ENCODE data around the gene ISLR2. TPM values are rescaled to one million over a fixed set of nuclear protein-coding genes. Genes with fewer than 3 reads are reported as not detected.

Gene ISLR2
- total and polyA plus RNA-seq, 8 donors = 0.19 to 4.4 (median 0.30) TPM; not detected in 3

DNA sequence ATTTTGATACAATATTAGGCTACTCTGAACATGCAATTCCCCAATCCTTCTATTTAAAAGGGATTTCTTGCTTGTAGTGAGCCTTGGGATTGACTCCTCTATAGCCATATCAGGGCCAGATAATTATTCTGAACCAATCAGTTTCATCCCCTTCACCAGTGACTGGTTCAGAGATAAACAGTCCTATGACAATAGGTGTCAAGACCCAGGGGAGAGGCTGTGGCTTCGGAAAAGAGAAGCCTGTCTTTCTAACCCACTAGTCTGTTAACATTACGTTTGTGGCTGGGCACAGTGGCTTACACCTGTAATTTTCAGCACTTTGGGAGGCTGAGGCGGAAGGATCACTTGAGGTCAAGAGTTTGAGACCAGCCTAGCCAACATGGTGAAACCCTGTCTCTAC is 6.2 kb upstream of the ISLR2 start:
- Histone ChIP-seq H3K4me3 (no peak overlapping the region), H3K36me3 (no peaks in the 10 kb centered on the region), H3K9me3 (no peaks in the 10 kb centered on the region), H3K27me3 (peaks cover 10 to 97% (median 52%) of the 10 kb centered on the region in 3 donors), H3K4me1 (peaks cover 20 to 21% (median 20%) of the 10 kb centered on the region in 4 donors), H3K27ac (no peak overlapping the region)
- WGBS, 5 donors = 52 to 75% (median 57%) methylated on average over 2 to 3 of the region's 3 CpGs
- intact Hi-C loops (cut with DNase I; ENCODE audit: low total_unique reads) = no loop called here
- no peak for DNase-seq
- no peak for TF ChIP-seq POLR2A (IDR thresholded peaks at IDR 0.05)
- TF ChIP-seq, protein P1, sequence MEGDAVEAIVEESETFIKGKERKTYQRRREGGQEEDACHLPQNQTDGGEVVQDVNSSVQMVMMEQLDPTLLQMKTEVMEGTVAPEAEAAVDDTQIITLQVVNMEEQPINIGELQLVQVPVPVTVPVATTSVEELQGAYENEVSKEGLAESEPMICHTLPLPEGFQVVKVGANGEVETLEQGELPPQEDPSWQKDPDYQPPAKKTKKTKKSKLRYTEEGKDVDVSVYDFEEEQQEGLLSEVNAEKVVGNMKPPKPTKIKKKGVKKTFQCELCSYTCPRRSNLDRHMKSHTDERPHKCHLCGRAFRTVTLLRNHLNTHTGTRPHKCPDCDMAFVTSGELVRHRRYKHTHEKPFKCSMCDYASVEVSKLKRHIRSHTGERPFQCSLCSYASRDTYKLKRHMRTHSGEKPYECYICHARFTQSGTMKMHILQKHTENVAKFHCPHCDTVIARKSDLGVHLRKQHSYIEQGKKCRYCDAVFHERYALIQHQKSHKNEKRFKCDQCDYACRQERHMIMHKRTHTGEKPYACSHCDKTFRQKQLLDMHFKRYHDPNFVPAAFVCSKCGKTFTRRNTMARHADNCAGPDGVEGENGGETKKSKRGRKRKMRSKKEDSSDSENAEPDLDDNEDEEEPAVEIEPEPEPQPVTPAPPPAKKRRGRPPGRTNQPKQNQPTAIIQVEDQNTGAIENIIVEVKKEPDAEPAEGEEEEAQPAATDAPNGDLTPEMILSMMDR (IDR thresholded peaks at IDR 0.05) = no peak
- no peak for TF ChIP-seq POLR2AphosphoS5 (IDR thresholded peaks at IDR 0.05)
- no peak for TF ChIP-seq EP300 (IDR thresholded peaks at IDR 0.05)

- 62 to 67% (median 64%) methylated on average over 7 of the region's 7 CpGs for WGBS, 5 donors
- H3K27me3 ChIP-seq = peaks cover 16 to 100% (median 58%) of the 10 kb centered on the region in 3 donors
- peaks cover 25 to 27% (median 26%) of the 10 kb centered on the region in 4 donors for H3K4me1 ChIP-seq
- no peaks in the 10 kb centered on the region for H3K9me3 ChIP-seq
- no peak overlapping the region for H3K27ac ChIP-seq
- no peak for TF ChIP-seq EP300 (IDR thresholded peaks at IDR 0.05)
- TF ChIP-seq, protein P1 (IDR thresholded peaks at IDR 0.05) = no peak
- TF ChIP-seq POLR2A (IDR thresholded peaks at IDR 0.05) = no peak
- no peak for TF ChIP-seq POLR2AphosphoS5 (IDR thresholded peaks at IDR 0.05)
- intact Hi-C loops (cut with DNase I; ENCODE audit: low total_unique reads) = loop anchor here (5.0 kb wide), 2 partner anchors 183 to 198 kb away; no protein-coding TSS in a partner anchor
- H3K36me3 ChIP-seq = no peaks in the 10 kb centered on the region
- H3K4me3 ChIP-seq = no peak overlapping the region
- DNase-seq = no peak
Measured at GRCh38 chr15:74124759-74125158, 5.6 kb upstream of the ISLR2 start.

- H3K27me3 ChIP-seq = peaks cover 38 to 100% (median 76%) of the 10 kb centered on the region in 3 donors
- 7 to 9% (median 8%) methylated on average over 38 to 44 of the region's 44 CpGs for WGBS, 5 donors
- TF ChIP-seq, protein P1 (IDR thresholded peaks at IDR 0.05) = peak in 5 of 7 experiments; percentile 90 to 98 (median 95)
- TF ChIP-seq POLR2AphosphoS5 (IDR thresholded peaks at IDR 0.05) (peak in 1 of 3 donors; percentile 38), EP300 (IDR thresholded peaks at IDR 0.05) (no peak)
- H3K36me3 ChIP-seq = no peaks in the 10 kb centered on the region
- intact Hi-C loops (cut with DNase I; ENCODE audit: low total_unique reads) = loop anchor here (5.0 kb wide), 2 partner anchors 180 to 195 kb away; no protein-coding TSS in a partner anchor
- no peaks in the 10 kb centered on the region for H3K9me3 ChIP-seq
- H3K27ac ChIP-seq = no peak overlapping the region
- DNase-seq = peak; percentile 90 to 96
- H3K4me3 ChIP-seq = peak overlapping the region; percentile 36 to 49 (median 40)
- H3K4me1 ChIP-seq = peaks cover 28 to 45% (median 37%) of the 10 kb centered on the region in 4 donors
Measured at GRCh38 chr15:74127255-74127953, 3.0 kb upstream of the ISLR2 start.

- peaks cover 28 to 53% (median 41%) of the 10 kb centered on the region in 4 donors for H3K4me1 ChIP-seq
- TF ChIP-seq POLR2AphosphoS5 (IDR thresholded peaks at IDR 0.05) (no peak), POLR2A (IDR thresholded peaks at IDR 0.05) (no peak), EP300 (IDR thresholded peaks at IDR 0.05) (no peak)
- TF ChIP-seq, protein P1 (IDR thresholded peaks at IDR 0.05) = no peak
- 5 to 10% (median 7%) methylated on average over 20 to 53 of the region's 53 CpGs for WGBS, 5 donors
- H3K27me3 ChIP-seq = peaks cover 46 to 100% (median 84%) of the 10 kb centered on the region in 3 donors
- H3K4me3 ChIP-seq = peak overlapping the region; percentile 36 to 49 (median 40)
- H3K27ac ChIP-seq = no peak overlapping the region
- intact Hi-C loops (cut with DNase I; ENCODE audit: low total_unique reads) = loop anchor here (5.0 kb wide), 2 partner anchors 179 to 194 kb away; no protein-coding TSS in a partner anchor
- H3K36me3 ChIP-seq = no peaks in the 10 kb centered on the region
- peak in 1 of 2 donors; percentile 58 for DNase-seq
- peaks cover 0 to 6% (median 1%) of the 10 kb centered on the region in 4 donors for H3K9me3 ChIP-seq
Measured at GRCh38 chr15:74127954-74128784, 2.2 kb upstream of the ISLR2 start.

Data from stomach (tissue), 9 donors.